GM21825 (cell line): ENCODE data around the gene ITGB7.

Source experiments
- ATAC-seq: cut with Tn5 transposase; IDR thresholded peaks from one replicate; pipeline ENCODE4 v1.9.1; 2021; ENCODE audit warnings: mild to moderate bottlenecking, moderate library complexity; ENCODE audit not compliant: unreplicated experiment

Gene ITGB7

DNA sequence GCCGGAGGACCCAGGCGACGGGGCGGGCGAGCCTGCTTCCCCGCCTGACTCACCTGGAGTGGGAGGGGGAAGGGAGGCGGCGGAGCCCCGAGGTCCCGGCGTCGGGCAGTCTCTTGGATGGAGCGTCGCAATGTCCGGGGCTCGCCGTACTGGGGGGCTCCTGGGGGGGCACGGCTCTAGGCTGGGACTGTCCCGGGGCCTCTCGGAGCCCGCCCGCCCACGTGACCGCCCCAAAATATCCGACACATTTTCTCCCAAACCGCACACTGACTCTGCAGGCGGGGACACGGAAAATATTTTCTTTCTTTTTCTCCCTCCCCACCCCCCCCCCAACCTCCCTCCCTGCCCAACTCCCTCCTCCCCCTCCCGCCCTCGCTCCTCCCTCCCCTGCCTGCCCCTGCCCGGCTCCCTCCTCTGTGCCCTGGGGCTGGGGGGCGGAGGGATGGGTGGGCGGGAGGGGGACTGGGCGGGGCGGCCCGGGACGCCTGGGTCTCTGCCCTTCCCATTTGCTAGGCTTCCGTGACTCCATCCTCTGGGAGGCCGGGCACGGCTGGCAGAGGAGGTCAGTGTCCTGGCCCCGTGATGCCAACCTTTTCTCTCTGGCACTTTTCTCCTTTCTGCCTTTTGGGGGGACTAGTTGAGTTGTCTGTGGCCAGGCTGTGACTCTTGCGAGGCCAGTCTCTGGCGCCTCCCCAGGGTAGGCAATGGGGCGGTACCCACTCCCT lies 25.0 kb upstream of the ITGB7 start, which contains the start of gene RARG:
RARG (minus strand) TSS at position 289 of the 725 bp plus-strand sequence. CDS start 4,664 bp downstream, outside the sequence.
- no peak for ATAC-seq

DNA sequence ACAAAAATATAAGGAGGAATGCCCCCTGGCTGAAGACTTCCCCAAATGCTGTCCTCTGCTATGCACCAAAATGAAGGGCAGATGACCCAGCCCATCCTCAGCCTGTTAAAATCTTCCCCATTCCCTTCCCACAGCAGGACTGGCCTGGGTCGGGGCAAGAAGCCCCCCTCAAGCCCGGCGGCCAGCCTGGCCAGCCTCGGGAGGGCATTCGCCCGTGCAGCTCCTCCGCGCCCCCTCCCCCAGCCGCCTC lies 24.5 kb upstream of the ITGB7 start:
- ATAC-seq, result no peak

DNA sequence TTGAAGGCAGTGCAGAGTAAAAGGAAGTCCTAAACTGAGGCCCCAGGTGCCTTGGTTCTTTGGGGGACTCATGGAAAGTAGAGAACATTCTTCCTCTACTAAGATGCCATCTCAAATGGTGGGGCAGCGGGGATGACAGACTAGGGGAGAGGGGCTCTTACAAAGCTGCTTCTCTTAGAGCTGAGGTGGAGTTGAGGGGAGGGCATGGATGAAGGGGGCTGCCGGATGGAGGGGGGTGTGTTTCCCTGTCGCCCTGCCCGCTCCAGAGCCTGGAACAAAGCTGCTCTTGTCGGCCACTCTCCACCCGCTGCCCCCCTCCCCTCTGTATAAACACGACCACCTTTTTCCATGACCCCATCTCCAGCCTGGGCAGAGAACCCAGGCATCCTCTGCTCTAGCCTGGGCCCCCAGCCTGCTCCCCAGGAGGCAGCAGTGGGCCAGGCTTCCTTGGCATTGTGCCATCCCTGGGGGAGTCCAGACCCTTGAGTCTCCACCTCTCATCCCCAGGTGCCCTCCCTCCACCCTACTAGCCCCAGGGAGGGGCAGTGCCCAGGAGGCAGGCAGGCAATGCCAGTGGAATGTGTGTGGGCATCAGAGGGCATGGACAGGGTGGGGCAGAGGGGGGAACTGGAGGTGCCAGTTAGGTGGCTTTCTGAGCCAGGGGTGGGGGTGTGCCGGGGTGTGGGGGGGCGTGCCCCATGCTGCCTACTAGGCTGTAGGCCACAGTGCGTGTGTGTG lies 23.2 kb upstream of the ITGB7 start:
- ATAC-seq, result no peak

DNA sequence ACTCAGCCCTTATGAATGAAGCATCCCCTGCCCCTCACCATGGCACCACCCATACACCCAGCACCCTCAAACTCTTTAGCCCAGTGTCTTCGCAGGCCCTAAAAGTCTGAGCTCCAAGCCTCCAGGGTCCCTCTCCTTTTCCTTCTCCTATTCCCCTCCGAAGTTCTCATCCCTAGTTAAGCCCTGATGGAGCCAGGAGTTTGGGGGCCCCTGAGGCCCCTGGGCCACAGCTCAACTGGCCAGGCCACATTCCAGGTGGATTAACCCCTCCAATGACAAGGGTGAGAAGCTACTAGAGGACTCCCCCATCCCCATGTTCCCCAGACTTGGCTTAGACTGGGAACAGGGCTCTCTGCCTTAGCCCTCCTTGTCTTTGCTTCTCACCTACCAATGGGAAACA lies 22.4 kb upstream of the ITGB7 start:
- ATAC-seq, result no peak

DNA sequence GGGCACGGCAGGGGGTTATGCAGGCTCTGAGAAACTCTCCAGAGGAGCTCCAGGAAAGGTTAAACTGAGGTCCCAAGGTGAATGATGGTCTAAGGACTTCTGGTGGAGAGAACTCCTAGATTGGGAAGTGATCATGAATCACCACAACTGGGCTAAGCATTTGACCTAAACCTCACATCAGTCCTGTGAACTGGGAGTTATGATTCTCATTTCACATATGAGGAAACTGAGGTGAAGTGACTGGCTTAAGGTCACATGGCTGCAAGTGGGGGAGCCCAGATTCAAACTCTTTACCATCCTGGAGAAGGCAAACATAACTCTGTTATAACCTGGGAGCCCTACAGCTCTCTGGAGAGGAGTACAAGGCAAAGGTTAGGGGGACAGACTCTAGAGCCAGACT lies 20.8 kb upstream of the ITGB7 start:
- ATAC-seq, result no peak

DNA sequence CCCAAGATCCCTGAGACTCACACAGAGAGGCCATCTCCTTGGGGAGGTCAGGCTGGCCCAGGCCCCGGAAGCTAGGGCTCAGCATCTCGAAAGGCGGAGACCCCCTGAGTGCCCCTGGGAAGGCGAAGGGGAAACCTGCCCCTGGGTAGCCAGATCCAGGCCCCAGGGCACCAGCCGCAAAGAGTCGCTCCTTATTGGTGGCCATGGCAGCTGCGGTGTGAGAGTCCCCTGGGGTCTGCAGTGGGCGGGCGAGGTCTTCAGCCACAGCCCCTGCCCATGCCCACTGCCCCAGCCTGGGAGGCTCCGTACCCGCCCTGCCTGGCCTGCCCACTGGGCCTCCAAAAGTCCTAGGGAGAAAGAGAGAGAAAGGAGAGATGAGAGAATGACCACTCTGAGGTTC lies 20.3 kb upstream of the ITGB7 start:
- no peak for ATAC-seq

DNA sequence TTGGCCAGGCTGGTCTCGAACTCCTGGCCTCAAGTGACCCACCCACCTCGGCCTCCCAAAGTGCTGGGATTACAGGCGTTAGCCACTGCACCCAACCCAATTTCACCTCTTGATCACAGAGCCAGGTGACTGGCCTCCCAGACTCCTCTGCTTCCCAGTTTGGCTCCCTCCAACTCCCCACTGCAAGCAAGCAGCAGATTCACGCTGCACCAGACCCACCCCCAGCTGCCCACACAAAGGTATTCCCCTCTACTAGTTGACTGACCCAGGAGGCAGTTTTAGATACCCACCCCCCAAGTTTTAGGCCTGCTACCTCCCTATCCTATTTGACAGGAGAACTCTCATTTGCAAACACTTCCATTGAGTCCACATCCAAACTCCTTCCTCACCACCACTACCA lies 19.8 kb upstream of the ITGB7 start:
- ATAC-seq, result no peak

DNA sequence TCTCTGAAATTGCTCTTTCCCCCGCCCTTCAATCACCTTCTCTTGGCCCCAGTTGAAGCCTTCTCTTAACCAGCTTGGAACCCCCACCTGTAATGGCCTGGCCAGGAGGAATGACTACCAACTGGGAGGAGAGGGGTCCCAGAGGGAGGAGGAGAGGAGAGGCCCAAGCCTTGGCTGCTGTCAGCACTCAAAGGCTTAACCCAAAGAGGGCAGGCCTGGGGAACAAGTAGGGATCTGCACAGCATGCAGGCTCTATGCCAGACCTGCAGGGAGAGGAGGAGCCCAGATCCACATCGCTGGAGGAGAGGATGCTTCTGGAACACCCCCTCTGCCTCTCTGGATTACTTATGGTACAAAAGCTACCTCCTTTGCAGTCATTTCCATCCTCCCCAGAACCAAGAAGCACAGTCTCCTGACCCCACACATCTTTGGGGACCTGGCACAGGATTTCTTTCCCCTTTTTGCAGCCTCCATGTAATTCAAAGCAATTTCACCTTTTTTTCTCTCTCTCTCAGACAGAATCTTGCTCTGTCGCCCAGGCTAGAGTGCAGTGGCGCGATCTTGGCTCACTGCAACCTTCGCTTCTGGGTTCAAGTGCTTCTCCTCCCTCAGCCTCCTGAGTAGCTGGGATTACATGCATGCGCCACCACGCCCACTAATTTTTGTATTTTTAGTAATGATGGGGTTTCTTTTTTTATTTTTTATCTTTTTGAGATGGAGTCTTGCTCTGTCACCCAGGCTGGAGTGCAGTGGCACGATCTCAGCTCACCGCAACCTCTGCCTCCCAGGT lies 18.8 kb upstream of the ITGB7 start:
- ATAC-seq, result no peak

DNA sequence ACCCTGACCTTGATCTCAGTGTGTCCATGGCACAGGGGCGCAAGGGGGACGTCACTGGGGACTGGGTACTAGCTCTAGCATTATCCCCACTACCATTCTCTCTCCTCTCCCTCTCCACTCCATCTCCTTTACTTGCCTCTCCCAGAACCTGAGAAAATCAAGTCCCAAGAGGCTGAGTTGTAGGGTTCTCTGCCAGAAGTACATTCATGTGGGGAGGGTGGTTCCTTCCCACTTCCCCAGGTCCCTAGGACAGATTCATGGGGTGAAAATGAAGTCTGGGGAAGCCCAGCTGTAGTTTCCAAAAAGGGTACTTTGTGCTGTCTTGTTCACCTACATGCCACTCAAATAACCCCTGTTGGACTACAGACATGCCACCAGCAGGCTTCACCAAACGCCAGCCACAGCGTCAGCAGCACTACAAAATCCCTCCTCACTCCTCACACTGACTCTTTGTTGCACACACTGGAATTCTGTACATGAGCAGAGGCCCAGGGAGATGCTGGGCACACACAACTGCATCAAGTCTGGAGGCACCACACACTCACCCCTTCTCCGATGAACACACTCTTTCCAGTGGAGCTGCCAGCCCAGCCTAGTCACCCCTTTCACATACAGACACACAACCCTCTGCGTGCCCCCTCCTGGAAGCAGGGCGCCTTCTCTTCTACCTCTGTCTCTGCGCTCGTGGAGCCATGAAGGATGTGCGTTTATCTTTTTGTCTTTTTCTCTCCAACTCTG lies 18.0 kb upstream of the ITGB7 start:
- no peak for ATAC-seq

DNA sequence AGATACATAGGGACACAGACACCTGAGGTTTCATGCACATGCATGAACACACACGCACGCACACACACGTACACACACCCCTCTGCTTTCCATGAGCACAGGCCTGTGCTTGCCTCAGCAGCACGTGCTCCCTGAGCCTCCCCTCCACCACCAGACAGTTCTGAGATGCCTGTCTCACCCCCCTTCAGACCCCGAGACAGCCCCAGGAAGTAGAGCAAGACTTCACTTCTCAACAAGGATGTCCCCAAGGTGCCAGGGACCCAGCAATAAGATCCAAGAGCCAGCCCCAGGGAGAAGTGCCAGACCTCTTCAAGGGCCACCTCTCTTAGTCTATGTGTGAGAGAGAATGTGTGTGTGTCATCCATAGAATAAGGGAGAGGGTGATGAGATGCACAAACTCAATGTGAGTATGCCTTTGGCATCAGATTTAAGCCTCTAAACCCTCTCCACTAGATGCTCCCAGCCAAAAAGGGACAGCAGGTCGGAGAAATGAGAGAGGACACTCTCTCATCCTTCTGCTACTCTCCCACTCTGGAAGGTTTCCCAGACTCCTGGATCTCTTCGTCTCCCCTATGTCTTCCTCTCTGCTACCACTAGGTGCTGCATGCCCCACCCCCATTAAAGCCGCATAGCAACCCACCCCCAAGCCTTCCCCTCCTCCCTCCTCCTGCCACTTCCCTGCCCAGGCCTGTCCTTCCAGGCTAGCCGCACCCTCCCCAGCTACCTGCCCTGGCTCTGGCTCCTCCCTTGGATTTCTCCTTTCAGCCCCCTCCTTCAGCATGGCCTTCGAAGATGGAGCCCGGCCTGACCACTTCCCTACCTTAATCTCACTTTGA lies 17.2 kb upstream of the ITGB7 start:
- no peak for ATAC-seq

DNA sequence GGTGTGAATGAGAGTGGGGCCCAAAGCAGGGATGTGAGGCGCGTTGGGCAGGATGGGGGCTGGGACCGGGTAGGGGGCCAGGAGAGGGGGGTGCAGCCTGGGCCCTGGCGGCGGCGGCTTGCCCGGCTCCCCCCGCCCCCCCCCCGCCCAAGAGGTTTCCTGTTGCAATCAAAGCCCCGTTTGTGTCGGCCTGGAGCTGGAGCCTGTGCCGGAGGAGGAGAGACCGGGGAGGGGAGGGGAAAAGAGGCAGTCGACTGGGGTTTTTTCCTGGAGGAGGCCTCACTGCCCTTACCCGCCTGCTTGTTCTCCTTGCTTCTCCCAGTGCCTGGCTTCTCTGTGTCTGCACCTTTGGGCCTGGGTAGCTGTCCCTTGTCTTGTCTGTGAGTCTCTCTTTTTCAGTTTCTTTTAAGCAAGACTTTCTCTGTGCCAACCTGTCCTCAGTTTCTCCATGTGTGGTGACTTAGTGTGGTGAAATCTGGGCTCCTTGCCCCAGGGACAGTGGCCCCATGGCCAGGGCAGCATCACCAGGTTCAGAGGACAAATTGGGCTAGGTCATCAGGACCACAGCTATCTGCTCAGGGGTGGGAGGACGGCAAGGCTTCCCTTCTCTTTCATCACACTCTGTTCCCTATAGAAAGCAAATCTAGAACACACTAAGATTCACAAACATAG lies 16.5 kb upstream of the ITGB7 start:
- ATAC-seq, result no peak

DNA sequence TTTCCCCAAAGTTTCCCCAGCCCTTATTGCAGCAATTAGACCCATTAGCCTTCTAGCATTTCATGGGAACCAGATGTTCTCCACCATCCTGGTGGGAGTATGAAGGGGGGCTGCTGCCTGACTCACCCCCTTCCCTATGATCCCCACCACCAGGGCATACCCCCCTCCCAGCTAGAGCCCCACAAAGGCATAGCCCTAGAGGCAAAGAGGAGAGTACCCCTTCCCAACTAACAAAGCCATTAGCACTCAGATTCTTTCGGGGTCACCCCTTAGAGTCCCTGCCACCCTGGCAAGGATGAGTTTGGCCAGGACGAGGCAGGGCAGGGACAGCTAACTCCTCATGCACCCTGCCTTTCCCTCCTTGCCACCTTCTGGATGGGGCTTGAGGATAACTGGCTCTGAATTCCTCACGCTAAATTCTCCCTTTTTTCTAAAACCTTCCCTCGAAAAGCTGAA lies 15.8 kb upstream of the ITGB7 start:
- ATAC-seq, result no peak

DNA sequence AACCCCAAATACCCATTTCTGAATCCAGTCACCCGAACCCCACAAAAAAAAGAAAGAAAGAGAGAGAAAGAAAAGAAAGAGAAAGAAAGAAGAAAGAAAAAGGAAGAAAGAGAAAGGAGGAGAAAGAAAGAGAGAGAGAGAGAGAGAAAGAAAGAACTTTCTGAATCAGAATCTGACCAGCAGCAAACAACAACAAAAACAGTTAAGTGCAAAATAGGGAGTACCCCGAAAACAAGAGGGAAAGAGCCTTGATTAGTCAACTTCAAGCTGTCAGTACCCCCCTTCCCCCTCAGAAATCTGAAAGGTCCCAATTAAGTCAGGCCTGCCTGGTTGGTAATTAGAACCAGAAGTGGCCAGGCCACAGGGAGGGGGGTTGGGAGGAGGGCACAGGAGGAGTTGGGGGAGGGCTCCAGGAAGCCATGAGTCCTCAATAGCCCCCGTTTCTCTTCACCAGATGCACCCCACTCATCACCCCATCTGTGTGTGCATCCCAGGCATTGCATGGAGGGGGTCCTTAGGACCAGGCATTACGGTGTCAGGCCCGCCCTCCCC lies 15.2 kb upstream of the ITGB7 start:
- ATAC-seq, result no peak

DNA sequence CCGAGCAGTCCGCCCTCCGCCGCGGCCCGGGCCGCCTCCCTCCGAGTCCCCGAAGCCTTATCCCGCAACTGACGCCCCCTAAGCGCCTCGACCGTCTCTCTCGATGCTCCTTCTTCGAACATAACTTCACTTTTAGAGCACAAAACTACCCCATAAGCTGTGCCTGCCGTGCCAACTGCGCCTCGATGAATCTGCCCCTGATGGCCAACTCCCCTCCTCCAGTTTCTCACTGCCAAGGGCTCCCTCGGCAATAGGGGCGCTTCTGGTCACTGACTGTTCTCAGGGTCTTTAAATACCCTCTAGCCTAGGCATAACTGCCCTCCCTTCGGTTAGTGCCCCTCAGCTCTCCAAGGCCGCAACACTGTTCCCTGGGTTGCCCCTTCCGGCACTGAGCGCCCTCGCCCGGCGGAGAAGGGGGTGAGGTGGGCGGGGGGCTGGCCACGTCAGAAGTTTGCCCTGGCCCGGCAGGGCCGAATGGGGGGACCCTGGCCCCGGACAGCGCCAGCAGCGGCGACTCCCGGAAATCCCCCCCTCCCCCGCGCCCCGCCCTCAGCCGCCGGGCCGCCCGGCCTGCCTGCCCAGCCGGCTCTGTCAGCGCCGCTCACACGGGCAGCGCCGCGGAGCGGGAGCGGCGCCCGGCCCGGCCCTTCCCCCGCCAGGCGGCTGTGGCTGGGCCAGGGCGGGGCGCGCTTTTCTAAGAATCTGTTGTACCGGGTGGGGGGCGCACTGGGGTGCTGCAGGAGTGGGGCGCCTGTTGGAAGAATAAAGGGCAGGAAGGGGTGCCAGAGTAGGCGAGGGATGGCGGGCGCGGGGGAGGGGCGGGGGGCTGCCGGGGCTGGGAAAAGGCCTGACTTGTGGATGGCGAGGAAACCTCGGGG lies 14.4 kb upstream of the ITGB7 start:
- ATAC-seq, result peak; percentile 34

DNA sequence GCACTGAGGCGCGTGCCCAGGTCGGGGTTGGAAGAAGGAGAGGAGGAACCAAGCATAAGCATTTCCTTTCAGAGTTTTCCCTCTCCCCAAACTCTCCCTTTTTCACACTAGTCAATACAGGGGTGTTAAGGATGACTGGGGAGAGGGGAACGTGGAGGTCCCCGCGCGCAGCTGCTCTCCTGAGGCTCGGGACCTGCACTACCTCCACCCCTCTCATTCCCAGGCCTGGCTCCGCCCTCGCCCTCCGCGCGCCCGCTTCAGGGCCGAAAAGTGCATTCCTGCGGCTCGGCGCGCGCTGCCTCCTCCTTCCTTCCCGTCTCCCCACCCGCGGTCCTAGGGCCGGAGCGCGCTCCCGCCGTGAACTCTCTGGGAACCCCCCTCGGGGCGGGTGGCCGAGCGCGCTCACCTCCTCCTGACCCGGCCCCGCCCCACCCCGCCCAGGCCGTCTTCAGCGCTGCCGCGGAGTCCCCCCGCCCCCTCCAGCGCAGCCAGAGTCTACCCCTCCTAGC lies 13.7 kb upstream of the ITGB7 start:
- peak; percentile 49 for ATAC-seq

DNA sequence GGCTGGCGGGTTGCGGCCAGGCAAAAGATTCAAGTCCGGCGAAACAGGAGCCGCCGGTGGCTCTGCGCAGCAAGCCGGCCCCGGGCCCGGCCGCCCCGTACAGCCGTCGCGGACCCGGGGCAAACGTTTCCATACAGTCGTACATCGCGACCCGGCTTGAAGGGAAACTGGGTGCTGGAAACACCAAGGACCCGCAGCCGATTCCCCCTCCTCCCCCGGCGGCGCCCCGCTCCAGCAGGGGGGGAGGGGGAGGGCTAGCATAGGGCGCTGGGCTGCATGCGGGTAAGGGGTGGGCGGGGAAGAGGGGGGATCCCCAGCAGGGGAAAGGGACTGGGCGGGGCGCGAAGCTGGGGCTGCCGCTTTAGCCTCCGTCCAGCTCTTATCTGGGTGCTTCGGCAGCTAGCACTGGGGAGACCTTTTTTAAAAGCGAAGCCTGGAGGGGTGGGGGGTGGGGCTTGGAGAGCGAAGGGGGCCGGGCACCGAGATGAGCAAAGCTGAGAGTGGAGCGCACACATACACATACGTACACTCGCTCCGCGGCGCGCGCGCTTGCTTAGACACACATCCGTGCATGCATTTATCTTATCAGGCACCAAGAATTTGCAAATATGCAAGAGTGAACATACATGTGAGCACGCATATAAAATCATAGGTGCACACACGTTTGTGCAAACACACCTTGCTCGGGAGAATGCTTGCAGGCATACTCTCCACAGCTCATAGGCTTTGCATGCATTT lies 13.1 kb upstream of the ITGB7 start:
- ATAC-seq, result peak; percentile 26

DNA sequence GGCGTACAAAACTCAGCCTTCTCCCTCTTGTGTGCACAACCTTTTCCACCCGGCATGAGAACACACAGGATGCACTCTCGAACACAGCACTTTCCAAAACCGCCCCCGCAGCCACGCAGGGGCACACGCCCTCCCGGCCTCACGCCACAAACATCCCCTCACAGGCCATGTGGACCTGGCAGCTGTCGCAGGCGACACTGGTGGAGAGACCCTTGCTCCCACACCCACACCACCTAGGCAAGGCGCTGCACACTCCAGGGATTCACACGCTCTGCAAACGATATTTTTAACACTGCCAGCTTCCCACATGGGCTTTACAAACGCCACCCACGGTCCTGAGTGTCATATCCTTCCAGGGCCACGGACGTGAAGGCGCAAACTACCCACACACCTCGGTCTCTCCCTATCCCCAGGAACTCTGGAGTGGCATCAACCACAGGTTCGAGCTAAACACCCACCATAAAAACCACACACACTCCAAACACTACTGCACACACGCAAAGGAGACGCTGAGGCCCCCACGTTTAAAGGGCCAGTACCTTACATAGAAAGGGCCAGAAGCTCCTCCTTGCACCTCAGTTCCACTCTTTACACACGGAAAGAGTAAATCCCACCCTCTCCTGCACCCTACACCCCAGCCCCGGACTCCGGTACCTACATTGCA lies 12.4 kb upstream of the ITGB7 start:
- ATAC-seq, result no peak
